Stimulated activated naive B cell treated with anti-CD40 and anti-IgM and Interleukin-4, amounts not matched to agents 10 μg/mL and 1 μg/mL and 100 μg/mL, for 72 hours (primary cell): Measurements from ENCODE around the gene GRK7.
A peak's percentile ranks its signal among the peaks of the same experiment; 100 is the strongest.
"Not testable (repeated sequence)": the region's sequence is repeated elsewhere in the genome, so short reads cannot be mapped to it uniquely, and the experiment has no call there.

Experiments
- ATAC-seq, 2 donors: fragments of 150-1000 bp; cut with Tn5 transposase; replicated peaks; 2 replicates each; pipeline ENCODE4 v1.10.0; 2021; ENCODE audit warnings: moderate library complexity in 1 of 2
- DNase-seq: peaks from one replicate; pipeline ENCODE4 v3.0.0; 2021
- H3K27ac Mint-ChIP-seq: one replicate; pipeline ENCODE4 v1.8.0; 2022; ENCODE audit warnings: mild to moderate bottlenecking, mixed read lengths
- H3K27me3 Mint-ChIP-seq, 2 donors: one replicate each; pipeline ENCODE4 v1.8.0; 2022; ENCODE audit warnings: mixed read lengths in 2 of 2
- H3K36me3 Mint-ChIP-seq, 2 donors: one replicate each; pipeline ENCODE4 v1.8.0; 2022; ENCODE audit warnings: mixed read lengths in 2 of 2, mild to moderate bottlenecking in 1 of 2
- H3K4me1 Mint-ChIP-seq, 2 donors: one replicate each; pipeline ENCODE4 v1.8.0; 2022; ENCODE audit warnings: mixed read lengths in 2 of 2, mild to moderate bottlenecking in 1 of 2
- H3K4me3 Mint-ChIP-seq, 2 donors: one replicate each; pipeline ENCODE4 v1.8.0; 2022; ENCODE audit warnings: mild to moderate bottlenecking in 2 of 2, mixed read lengths in 2 of 2, moderate library complexity in 1 of 2
- H3K9me3 Mint-ChIP-seq, 2 donors: one replicate each; pipeline ENCODE4 v1.8.0; 2022; ENCODE audit warnings: mixed read lengths in 2 of 2, mild to moderate bottlenecking in 1 of 2

GRK7 gene

GRCh38 chr3:141738022-141738890 is 25.0 kb upstream of the GRK7 start, which contains the start of gene RNF7:
RNF7 (plus strand) TSS chr3:141738298; CDS start chr3:141738342, 44 bp downstream.
- Mint-ChIP-seq H3K9me3 (no peaks in the 10 kb centered on the region), H3K4me1 (peaks cover 18 to 30% of the 10 kb centered on the region in 2 donors), H3K27ac (peak within 1 kb of the TSS; percentile 100), H3K4me3 (peak within 1 kb of the TSS; percentile 95 to 99), H3K36me3 (peaks cover 6 to 7% of the 10 kb centered on the region in 2 donors), H3K27me3 (peaks cover 0 to 7% of the 10 kb centered on the region in 2 donors)
- DNase-seq = peak; percentile 96
- peak; percentile 90 to 98 for ATAC-seq

GRCh38 chr3:141738891-141739363 is 24.3 kb upstream of the GRK7 start:
- DNase-seq (no peak), ATAC-seq (no peak)
- H3K27me3 Mint-ChIP-seq = peaks cover 0 to 2% of the 10 kb centered on the region in 2 donors
- peak overlapping the region; percentile 100 for H3K27ac Mint-ChIP-seq
- peaks cover 18 to 30% of the 10 kb centered on the region in 2 donors for H3K4me1 Mint-ChIP-seq
- H3K36me3 Mint-ChIP-seq = peaks cover 6 to 7% of the 10 kb centered on the region in 2 donors
- no peaks in the 10 kb centered on the region for H3K9me3 Mint-ChIP-seq
- peak overlapping the region; percentile 95 to 99 for H3K4me3 Mint-ChIP-seq

- DNase-seq (no peak), ATAC-seq (no peak)
- Mint-ChIP-seq H3K4me1 (peaks cover 18 to 37% of the 10 kb centered on the region in 2 donors), H3K27ac (peak overlapping the region; percentile 37), H3K9me3 (no peaks in the 10 kb centered on the region), H3K36me3 (peaks cover 10 to 14% of the 10 kb centered on the region in 2 donors), H3K27me3 (no peaks in the 10 kb centered on the region), H3K4me3 (peak overlapping the region in 1 of 2 donors; percentile 95)
Measured at GRCh38 chr3:141739731-141740130, 23.5 kb upstream of the GRK7 start.

- Mint-ChIP-seq H3K9me3 (no peaks in the 10 kb centered on the region), H3K36me3 (peaks cover 11 to 19% of the 10 kb centered on the region in 2 donors), H3K27me3 (no peaks in the 10 kb centered on the region), H3K4me3 (no peak overlapping the region), H3K27ac (no peak overlapping the region), H3K4me1 (peaks cover 18 to 37% of the 10 kb centered on the region in 2 donors)
- DNase-seq = no peak
- no peak for ATAC-seq
Measured at GRCh38 chr3:141740349-141740748, 22.9 kb upstream of the GRK7 start.

- H3K4me3 Mint-ChIP-seq = no peak overlapping the region
Measured at GRCh38 chr3:141743305-141743704, 19.9 kb upstream of the GRK7 start.

GRCh38 chr3:141746962-141747361 is 16.2 kb upstream of the GRK7 start:
- ATAC-seq (no peak), DNase-seq (no peak)
- Mint-ChIP-seq H3K4me1 (peaks cover 3 to 7% of the 10 kb centered on the region in 2 donors), H3K27ac (no peak overlapping the region), H3K27me3 (no peaks in the 10 kb centered on the region), H3K36me3 (peaks cover 7 to 21% of the 10 kb centered on the region in 2 donors), H3K4me3 (no peak overlapping the region), H3K9me3 (no peaks in the 10 kb centered on the region)

More at GRCh38 chr3:141743305-141743704, 19.9 kb upstream of the GRK7 start:
- Mint-ChIP-seq H3K27me3 (no peaks in the 10 kb centered on the region), H3K9me3 (no peaks in the 10 kb centered on the region), H3K27ac (no peak overlapping the region), H3K4me1 (peaks cover 10 to 22% of the 10 kb centered on the region in 2 donors), H3K36me3 (peaks cover 11 to 19% of the 10 kb centered on the region in 2 donors)
- ATAC-seq (no peak), DNase-seq (no peak)

- H3K4me1 Mint-ChIP-seq = no peaks in the 10 kb centered on the region
- peaks cover 0 to 3% of the 10 kb centered on the region in 2 donors for H3K36me3 Mint-ChIP-seq
- no peak overlapping the region for H3K27ac Mint-ChIP-seq
- no peaks in the 10 kb centered on the region for H3K27me3 Mint-ChIP-seq
- DNase-seq (no peak), ATAC-seq (no peak)
- no peak overlapping the region for H3K4me3 Mint-ChIP-seq
- no peaks in the 10 kb centered on the region for H3K9me3 Mint-ChIP-seq
Measured at GRCh38 chr3:141753399-141753798, 9.8 kb upstream of the GRK7 start.

GRCh38 chr3:141754032-141754431 is 9.2 kb upstream of the GRK7 start:
- Mint-ChIP-seq H3K9me3 (no peaks in the 10 kb centered on the region), H3K4me1 (no peaks in the 10 kb centered on the region), H3K4me3 (no peak overlapping the region), H3K36me3 (peaks cover 0 to 3% of the 10 kb centered on the region in 2 donors), H3K27me3 (no peaks in the 10 kb centered on the region), H3K27ac (no peak overlapping the region)
- no peak for ATAC-seq
- no peak for DNase-seq

- not testable (repeated sequence) for H3K4me3 Mint-ChIP-seq, H3K27ac Mint-ChIP-seq, DNase-seq, ATAC-seq, H3K36me3 Mint-ChIP-seq, H3K27me3 Mint-ChIP-seq, H3K9me3 Mint-ChIP-seq, H3K4me1 Mint-ChIP-seq
Measured at GRCh38 chr3:141762552-141762951, 656 bp upstream of the GRK7 start.

- H3K36me3 Mint-ChIP-seq = peaks cover 0 to 4% of the 10 kb centered on the region in 2 donors
- H3K27me3 Mint-ChIP-seq = peaks cover 0 to 4% of the 10 kb centered on the region in 2 donors
- H3K4me1 Mint-ChIP-seq = no peaks in the 10 kb centered on the region
- no peaks in the 10 kb centered on the region for H3K9me3 Mint-ChIP-seq
- H3K27ac Mint-ChIP-seq = no peak overlapping the region
- ATAC-seq (no peak), DNase-seq (no peak)
- no peak overlapping the region for H3K4me3 Mint-ChIP-seq
Measured at GRCh38 chr3:141764045-141764444, 837 bp downstream of the GRK7 start.

- ATAC-seq = no peak
- H3K27me3 Mint-ChIP-seq = peaks cover 0 to 7% of the 10 kb centered on the region in 2 donors
Measured at GRCh38 chr3:141764465-141764864, 1.3 kb downstream of the GRK7 start.

GRCh38 chr3:141764986-141765385 is 1.8 kb downstream of the GRK7 start:
- H3K27ac Mint-ChIP-seq = no peak overlapping the region
- H3K4me1 Mint-ChIP-seq = no peaks in the 10 kb centered on the region
- DNase-seq = no peak
- peaks cover 0 to 4% of the 10 kb centered on the region in 2 donors for H3K36me3 Mint-ChIP-seq
- no peak overlapping the region for H3K4me3 Mint-ChIP-seq
- H3K9me3 Mint-ChIP-seq = no peaks in the 10 kb centered on the region
- H3K27me3 Mint-ChIP-seq = peaks cover 0 to 7% of the 10 kb centered on the region in 2 donors
- no peak for ATAC-seq

More at GRCh38 chr3:141764465-141764864, 1.3 kb downstream of the GRK7 start:
- Mint-ChIP-seq H3K4me1 (no peaks in the 10 kb centered on the region), H3K36me3 (peaks cover 0 to 4% of the 10 kb centered on the region in 2 donors), H3K4me3 (no peak overlapping the region), H3K9me3 (no peaks in the 10 kb centered on the region), H3K27ac (no peak overlapping the region)
- DNase-seq = no peak

GRCh38 chr3:141767066-141767465 is 3.9 kb downstream of the GRK7 start:
- Mint-ChIP-seq H3K27ac (no peak overlapping the region), H3K9me3 (no peaks in the 10 kb centered on the region), H3K27me3 (peaks cover 0 to 7% of the 10 kb centered on the region in 2 donors), H3K4me3 (no peak overlapping the region), H3K36me3 (peaks cover 0 to 4% of the 10 kb centered on the region in 2 donors), H3K4me1 (no peaks in the 10 kb centered on the region)
- no peak for DNase-seq
- ATAC-seq = no peak

GRCh38 chr3:141769221-141769894 is 6.2 kb downstream of the GRK7 start:
- Mint-ChIP-seq H3K4me3 (no peak overlapping the region), H3K4me1 (no peaks in the 10 kb centered on the region), H3K27ac (no peak overlapping the region), H3K27me3 (peaks cover 0 to 7% of the 10 kb centered on the region in 2 donors), H3K9me3 (no peaks in the 10 kb centered on the region), H3K36me3 (no peaks in the 10 kb centered on the region)
- no peak for ATAC-seq
- DNase-seq = no peak
